Glutamatergic neuron (in vitro differentiated cells): ENCODE measurements around the gene CSRNP3. TPM values are rescaled to one million over a fixed set of nuclear protein-coding genes. Genes with fewer than 3 reads are reported as not detected.

ENCODE experiments used
- DNase-seq: peaks from one replicate; pipeline ENCODE4 v3.0.0; 2022
- H3K27ac Mint-ChIP-seq: one replicate; pipeline ENCODE4 v1.8.0; 2020; ENCODE audit warnings: mild to moderate bottlenecking, mixed read lengths, inconsistent platforms; ENCODE audit not compliant: unreplicated experiment
- H3K27me3 Mint-ChIP-seq: one replicate; pipeline ENCODE4 v1.8.0; 2020; ENCODE audit warnings: mild to moderate bottlenecking, moderate library complexity, mixed read lengths, inconsistent platforms; ENCODE audit not compliant: unreplicated experiment
- H3K36me3 Mint-ChIP-seq: one replicate; pipeline ENCODE4 v1.8.0; 2020; ENCODE audit warnings: mild to moderate bottlenecking, mixed read lengths, inconsistent platforms; ENCODE audit not compliant: unreplicated experiment
- H3K4me1 Mint-ChIP-seq: one replicate; pipeline ENCODE4 v1.8.0; 2020; ENCODE audit warnings: mild to moderate bottlenecking, low read depth, mixed read lengths, inconsistent platforms; ENCODE audit not compliant: unreplicated experiment
- H3K4me3 Mint-ChIP-seq: one replicate; pipeline ENCODE4 v1.8.0; 2020; ENCODE audit warnings: mild to moderate bottlenecking, mixed read lengths, inconsistent platforms; ENCODE audit not compliant: unreplicated experiment
- H3K9me3 Mint-ChIP-seq: one replicate; pipeline ENCODE4 v1.8.0; 2020; ENCODE audit warnings: mild to moderate bottlenecking, moderate library complexity, mixed read lengths, inconsistent platforms; ENCODE audit not compliant: unreplicated experiment
- total RNA-seq: library from RNA; stranded (reverse); fragmentation: NEBNext Ultra II Directional; extraction: Animal tissue kit (Norgen Biotek cat#: 25700); gene quantifications from one replicate; pipeline ENCODE4 v1.2.1, GENCODE V29; 2021; ENCODE audit not compliant: unreplicated experiment
- TF ChIP-seq, protein P1 (sequence below): fragments of 200-600 bp; sonication (generic); IDR thresholded peaks from one replicate; pipeline ENCODE4 v1.5.0; 2021; ENCODE audit not compliant: partially characterized antibody, unreplicated experiment

Gene CSRNP3
- total RNA-seq, 1 donor from 2014 or later = 23.0 TPM

DNA sequence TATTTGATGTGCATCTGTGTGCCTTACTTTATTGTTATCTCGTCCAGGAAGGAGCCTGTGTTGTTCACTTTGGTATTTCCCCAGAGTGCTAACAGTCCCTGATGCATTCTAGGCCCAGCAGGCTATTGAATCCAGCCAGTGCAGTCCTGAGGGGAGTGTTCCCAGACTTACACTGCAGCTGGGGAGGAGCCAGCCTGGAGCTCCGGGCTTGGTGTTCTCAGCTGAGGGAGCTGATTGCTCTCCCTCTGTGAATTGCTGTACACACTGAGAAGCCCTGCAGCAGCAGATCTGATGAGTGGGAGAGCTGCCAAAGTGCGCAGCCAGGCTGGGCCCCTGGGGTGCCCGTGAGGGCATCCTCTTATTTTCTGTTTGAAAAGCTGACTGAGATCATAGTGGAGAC is 165.4 kb downstream of the CSRNP3 start:
- Mint-ChIP-seq H3K4me1 (peaks cover 11% of the 10 kb centered on the region), H3K27me3 (no peaks in the 10 kb centered on the region), H3K9me3 (peaks cover 2% of the 10 kb centered on the region), H3K4me3 (no peak overlapping the region), H3K27ac (no peak overlapping the region), H3K36me3 (no peaks in the 10 kb centered on the region)
- TF ChIP-seq, protein P1, sequence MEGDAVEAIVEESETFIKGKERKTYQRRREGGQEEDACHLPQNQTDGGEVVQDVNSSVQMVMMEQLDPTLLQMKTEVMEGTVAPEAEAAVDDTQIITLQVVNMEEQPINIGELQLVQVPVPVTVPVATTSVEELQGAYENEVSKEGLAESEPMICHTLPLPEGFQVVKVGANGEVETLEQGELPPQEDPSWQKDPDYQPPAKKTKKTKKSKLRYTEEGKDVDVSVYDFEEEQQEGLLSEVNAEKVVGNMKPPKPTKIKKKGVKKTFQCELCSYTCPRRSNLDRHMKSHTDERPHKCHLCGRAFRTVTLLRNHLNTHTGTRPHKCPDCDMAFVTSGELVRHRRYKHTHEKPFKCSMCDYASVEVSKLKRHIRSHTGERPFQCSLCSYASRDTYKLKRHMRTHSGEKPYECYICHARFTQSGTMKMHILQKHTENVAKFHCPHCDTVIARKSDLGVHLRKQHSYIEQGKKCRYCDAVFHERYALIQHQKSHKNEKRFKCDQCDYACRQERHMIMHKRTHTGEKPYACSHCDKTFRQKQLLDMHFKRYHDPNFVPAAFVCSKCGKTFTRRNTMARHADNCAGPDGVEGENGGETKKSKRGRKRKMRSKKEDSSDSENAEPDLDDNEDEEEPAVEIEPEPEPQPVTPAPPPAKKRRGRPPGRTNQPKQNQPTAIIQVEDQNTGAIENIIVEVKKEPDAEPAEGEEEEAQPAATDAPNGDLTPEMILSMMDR = no peak
- DNase-seq = peak; percentile 53

DNA sequence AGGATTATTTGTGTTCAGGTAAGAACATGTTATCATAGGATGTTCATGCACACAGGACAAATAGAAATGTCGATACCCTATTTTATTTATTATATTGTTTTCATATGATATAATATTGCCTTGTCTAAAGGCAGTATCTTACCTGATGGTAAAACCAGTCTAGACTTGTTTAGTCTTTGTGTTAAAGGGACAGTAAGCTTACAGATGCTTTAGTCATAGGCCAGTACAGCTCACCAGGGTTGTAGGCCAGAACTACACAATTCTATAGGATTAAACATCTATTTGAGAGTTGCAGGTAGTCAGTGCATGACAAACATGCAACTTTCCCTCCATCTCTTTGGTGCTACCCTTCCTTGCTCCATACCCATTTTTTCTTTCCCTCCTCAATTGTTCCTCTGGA is 166.0 kb downstream of the CSRNP3 start:
- H3K36me3 Mint-ChIP-seq = no peaks in the 10 kb centered on the region
- H3K27ac Mint-ChIP-seq = no peak overlapping the region
- DNase-seq = no peak
- H3K4me3 Mint-ChIP-seq = no peak overlapping the region
- peaks cover 2% of the 10 kb centered on the region for H3K9me3 Mint-ChIP-seq
- peaks cover 11% of the 10 kb centered on the region for H3K4me1 Mint-ChIP-seq
- TF ChIP-seq, protein P1 = no peak
- no peaks in the 10 kb centered on the region for H3K27me3 Mint-ChIP-seq

DNA sequence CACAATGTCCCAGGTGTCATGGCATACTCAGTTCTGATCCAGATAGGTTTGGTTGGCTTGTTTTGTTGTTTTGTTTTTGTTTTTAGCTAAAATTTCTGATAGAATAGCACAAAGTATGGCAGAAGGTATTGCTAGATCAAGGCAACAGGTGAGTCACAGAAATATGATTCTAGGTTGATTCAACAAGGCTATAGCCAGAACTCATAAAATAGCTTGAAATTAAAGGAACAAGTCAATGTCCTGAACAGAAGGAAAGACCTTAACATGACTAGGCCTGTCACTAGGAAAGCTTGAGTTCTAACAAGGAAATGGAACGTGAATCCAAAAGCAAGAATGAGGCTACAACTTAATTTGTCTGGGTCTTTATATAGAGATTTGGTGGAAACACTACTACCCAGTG is 167.5 kb downstream of the CSRNP3 start:
- no peak for DNase-seq
- H3K4me1 Mint-ChIP-seq = peaks cover 11% of the 10 kb centered on the region
- H3K4me3 Mint-ChIP-seq = no peak overlapping the region
- H3K27me3 Mint-ChIP-seq = no peaks in the 10 kb centered on the region
- no peak overlapping the region for H3K27ac Mint-ChIP-seq
- TF ChIP-seq, protein P1 = no peak
- H3K9me3 Mint-ChIP-seq = peaks cover 2% of the 10 kb centered on the region
- no peaks in the 10 kb centered on the region for H3K36me3 Mint-ChIP-seq

DNA sequence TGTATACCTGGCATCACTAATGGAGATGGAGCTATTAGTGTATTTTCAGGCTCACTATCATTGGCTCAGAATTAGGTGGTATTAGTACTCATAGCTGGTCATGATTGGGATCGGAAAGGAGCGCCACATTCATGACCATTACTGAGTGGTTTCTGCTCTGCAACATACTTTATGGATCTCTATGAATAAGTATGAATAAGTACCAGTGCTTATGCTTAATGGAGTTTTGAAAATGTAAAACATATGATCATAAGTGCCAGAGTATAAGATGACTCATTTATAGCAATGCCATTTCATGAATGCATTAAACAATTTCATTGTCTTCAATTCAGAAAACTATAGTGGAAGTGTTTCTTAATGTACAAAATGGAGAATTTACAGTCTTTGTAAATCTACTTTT is 167.9 kb downstream of the CSRNP3 start:
- H3K27ac Mint-ChIP-seq = no peak overlapping the region
- no peaks in the 10 kb centered on the region for H3K27me3 Mint-ChIP-seq
- DNase-seq = no peak
- TF ChIP-seq, protein P1 = no peak
- H3K4me1 Mint-ChIP-seq = peaks cover 11% of the 10 kb centered on the region
- no peaks in the 10 kb centered on the region for H3K36me3 Mint-ChIP-seq
- H3K9me3 Mint-ChIP-seq = peaks cover 2% of the 10 kb centered on the region
- no peak overlapping the region for H3K4me3 Mint-ChIP-seq

DNA sequence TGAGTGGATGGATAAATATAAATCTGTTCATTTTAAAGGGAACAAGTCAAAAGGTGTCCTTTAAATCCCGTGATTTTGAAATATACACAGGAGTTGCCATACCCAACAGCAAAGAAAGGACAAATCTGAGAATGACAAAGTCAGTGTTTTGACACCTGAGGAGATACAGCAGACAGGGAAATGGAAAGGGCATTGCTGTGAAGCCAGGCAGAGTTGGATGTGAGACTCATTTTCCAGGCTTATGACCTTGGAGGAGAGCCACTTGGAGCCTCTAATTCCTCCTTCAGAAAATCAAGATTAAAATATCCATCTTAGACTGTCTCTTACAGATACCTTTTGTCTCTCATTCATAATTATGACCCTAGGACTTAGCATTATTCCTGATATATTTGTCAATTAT is 170.0 kb downstream of the CSRNP3 start:
- DNase-seq = no peak
- Mint-ChIP-seq H3K27ac (no peak overlapping the region), H3K36me3 (peaks cover 9% of the 10 kb centered on the region), H3K4me1 (peaks cover 8% of the 10 kb centered on the region), H3K4me3 (no peak overlapping the region), H3K9me3 (no peaks in the 10 kb centered on the region), H3K27me3 (no peaks in the 10 kb centered on the region)
- TF ChIP-seq, protein P1 = no peak
